Right ventricle myocardium superior (tissue), 1 donor: ENCODE results near the gene PPARA. TPM values are rescaled to one million over a fixed set of nuclear protein-coding genes. Genes with fewer than 3 reads are reported as not detected.
"Not testable (repeated sequence)": the region's sequence is repeated elsewhere in the genome, so short reads cannot be mapped to it uniquely, and the experiment has no call there.

ENCODE experiments used
- ATAC-seq: fragments of 200-7000 bp; cut with Tn5 transposase; one replicate; pipeline ENCODE4 v1.9.1; 2020; ENCODE audit warnings: mild to moderate bottlenecking; ENCODE audit not compliant: poor library complexity
- DNase-seq: peaks from one replicate; pipeline ENCODE4 v3.0.0-alpha.2; 2020
- intact Hi-C: fragments of 100-400 bp; cut with DNase I; formaldehyde crosslinking; loops from one replicate; pipeline ENCODE4 v1.11.2; 2022
- total RNA-seq: library from RNA; stranded (reverse); fragmentation: NEBNext Ultra II Directional; extraction: Animal tissue kit (Norgen Biotek cat#: 25700); gene quantifications from one replicate; pipeline ENCODE4 v1.2.1, GENCODE V29; 2021
- donor health status: DM: no; HTN: yes; CAD: no; lungs with severe emphysema.

Gene PPARA
- total RNA-seq, 1 donor from 2014 or later, result 66.1 TPM

DNA sequence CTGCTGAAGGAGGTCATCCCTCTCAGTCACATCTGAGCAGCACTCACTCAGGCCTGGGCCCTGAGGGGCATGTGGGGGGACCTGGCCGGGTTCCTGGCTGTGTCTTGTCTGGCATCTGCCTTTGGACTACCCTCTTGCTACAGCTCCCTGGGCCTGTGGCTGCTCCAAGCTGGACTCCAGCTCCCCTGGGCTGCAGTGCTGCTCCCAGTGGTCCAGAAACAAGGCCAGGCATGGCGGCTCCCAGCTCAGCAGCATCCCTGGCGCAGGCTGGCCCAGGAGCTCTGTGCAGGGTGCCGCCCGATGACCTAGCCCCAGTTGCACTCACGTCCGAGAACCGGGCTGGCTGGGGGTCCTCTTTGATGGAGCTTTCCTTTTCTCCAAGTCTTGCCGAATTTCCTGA lies 94.4 kb downstream of the PPARA start:
- intact Hi-C loops, result loop anchor here (5.0 kb wide), 1 partner anchor 92 kb away; the partner anchor contains the start of gene PPARA
- DNase-seq (no peak), ATAC-seq (no peak)

DNA sequence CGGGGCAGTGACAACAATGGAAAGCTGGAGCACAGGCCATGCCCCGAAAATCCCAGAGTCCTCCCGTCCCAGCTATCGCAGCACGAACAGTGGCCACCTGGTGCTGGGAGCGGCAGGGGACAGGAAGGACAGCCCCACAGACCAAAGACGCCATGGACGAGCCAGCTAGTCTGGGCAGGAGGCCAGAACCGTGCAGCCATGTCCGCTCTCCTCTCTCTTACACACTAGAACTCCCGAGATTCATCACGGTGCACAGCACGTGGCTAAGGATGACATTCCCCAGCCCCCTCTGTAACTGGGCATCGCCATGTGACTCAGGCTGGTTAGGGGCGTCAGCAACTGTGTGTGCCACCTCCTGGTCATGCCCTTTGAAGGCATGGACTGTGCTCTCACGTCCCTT lies 95.2 kb downstream of the PPARA start:
- peak; percentile 50 for ATAC-seq
- intact Hi-C loops, result loop anchor here (5.0 kb wide), 1 partner anchor 93 kb away; the partner anchor contains the start of gene PPARA
- DNase-seq, result peak; percentile 86

DNA sequence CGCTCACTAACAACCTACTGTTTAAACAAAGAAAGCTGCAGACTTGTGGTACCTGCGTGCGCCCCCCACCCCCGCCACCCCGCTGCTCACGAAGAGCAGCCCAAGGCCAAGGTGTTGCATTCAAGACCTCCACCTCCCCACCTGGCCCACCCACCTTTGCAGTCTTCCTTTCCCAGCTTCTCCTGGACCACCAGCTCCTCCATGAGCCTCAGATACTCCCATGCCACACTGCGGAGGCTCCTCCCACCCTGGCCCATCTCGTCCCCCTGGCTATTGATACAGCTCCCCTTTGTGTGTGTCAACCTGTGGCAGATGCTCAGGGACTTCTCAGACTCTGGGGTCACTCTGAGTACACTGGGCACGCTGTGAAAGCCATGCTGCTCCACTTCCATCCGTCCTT lies 95.9 kb downstream of the PPARA start:
- intact Hi-C loops, result loop anchor here (5.0 kb wide), 1 partner anchor 94 kb away; the partner anchor contains the start of gene PPARA
- ATAC-seq (no peak), DNase-seq (no peak)

DNA sequence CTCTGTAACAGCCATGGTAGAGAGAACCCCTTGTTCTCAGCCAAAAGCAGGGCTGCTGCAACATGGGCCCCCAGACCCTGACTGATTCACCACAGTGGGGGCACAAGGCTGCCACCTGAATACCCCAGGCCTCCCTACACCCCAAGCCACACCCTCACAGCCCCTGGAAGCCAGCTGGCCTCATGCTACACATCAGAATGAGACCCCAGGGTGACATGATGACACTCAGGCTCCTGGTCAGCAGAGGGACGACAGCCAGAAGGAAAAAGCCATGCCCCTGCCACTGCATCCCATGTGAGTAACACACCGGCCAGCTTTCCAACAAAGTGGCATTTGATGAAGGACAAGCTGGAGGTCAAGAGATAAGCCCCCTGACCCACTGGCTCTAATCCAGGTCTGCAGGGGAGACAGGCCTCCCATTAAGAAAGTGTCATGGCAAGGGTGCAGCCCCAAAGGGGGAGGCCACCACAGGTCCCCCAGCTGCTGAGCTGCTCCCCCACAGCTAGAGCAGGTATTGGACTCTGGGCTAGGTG lies 97.2 kb downstream of the PPARA start:
- no peak for DNase-seq
- no peak for ATAC-seq

DNA sequence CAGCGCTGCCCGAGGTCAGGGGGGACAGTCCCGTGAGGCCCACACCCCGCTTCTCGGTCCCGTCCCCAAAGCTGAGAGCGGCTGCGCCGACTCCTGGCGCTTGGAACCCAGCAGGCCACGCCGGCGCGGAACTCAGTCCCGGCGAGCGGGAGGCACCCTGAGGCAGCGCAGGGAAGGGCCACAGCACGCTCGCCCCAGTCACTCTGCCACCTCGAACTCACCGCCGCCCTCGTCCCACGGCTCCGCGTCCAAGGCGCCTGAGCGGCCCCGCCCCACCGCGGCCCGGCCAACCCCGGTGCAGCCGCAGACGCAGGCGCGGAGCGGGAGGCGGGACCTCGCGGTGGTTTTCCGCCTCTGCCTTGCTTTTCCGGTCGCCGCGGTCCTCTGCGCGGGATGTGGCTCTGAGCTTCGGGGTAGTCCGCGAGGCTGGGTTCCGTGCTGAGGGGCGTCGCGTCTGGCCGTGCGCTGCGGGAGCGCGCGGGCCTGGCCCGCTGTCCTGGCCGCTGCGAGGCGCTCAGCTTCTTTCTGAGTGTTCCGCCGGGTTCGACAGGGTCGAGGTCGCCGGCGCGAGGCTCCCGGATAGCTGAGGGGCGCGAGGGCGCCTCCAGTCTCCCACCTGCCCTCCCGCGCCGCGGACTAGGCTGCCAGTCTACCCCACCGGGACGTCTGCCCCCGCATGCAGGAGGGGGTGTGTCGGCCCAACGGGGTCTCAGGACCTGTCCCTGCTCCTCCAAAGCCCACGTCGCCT lies 99.9 kb downstream of the PPARA start, which contains the start of gene CDPF1:
CDPF1 (minus strand) TSS at position 259 of the 748 bp plus-strand sequence. CDS start 2,009 bp downstream, outside the sequence.
- intact Hi-C loops, result no loop called here

More for the DNA sequence above, 97.2 kb downstream of the PPARA start:
- intact Hi-C loops, result loop anchor here (5.0 kb wide), 1 partner anchor 95 kb away; the partner anchor contains the start of gene PPARA

DNA sequence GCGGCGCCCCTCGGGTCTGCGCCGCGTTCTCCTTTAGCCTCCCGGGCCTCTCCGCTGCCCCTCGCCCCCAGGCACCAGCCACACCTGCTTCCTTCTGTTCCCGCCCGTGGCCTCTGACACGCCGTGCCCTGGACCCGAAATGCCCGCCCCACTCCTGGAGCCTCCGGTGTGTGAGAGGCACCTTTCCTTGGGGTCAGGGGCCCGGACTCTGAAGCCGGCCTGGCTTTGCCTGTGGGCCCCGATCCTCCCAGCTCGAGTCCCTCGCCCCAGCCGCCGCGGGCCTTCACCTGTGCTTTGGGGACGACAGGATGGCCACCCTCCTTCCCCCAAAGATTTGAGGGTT lies 100.4 kb downstream of the PPARA start:
- intact Hi-C loops, result no loop called here
- ATAC-seq (peak; percentile 8), DNase-seq (no peak)

More for the DNA sequence above, 99.9 kb downstream of the PPARA start, which contains the start of gene CDPF1:
- peak; percentile 96 for ATAC-seq
- DNase-seq, result peak; percentile 96

DNA sequence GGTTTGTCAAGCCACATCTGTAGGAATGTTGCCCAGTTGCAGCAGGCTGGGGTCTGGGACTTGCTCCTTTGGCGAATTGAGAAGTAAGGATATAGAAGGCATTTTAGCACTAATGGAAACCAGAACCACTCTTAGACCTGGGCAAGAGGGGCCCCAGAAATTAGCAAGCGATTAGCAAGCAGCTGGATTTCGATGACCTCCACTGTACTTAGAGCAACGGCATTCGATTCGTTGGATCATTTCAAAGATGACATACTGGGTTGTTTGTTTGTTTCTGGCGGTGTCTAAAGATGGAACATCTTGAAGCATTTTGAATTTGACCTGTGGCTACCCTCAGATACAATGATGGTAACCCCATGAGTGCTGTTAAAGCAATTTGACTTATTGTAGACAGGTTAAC lies 100.9 kb downstream of the PPARA start:
- DNase-seq, result no peak
- ATAC-seq, result no peak
- intact Hi-C loops, result no loop called here

DNA sequence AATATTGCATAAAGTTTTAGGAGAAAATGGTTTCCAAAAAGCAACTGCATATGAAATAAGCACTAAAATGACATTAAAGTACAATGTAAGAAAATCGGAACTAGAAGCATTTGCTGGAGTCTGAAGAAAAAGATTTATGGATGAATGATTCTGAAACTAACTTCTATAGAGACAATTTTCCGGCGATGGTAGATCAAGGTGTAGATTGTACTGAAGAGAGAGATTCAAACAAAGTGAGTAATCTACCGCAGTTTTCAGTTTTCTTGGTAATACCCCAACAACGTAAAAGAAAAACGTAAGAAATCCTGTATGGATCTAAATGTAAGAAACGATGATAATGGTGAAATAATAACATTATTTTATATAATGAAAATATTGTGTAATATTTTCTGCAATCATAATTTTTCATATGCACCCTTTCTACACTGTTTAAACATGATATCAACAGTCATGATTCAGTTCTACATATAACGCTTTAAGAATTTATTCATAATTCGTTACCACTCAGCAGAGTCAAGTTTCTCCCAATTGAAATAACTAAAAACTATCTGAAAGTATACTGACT lies 101.6 kb downstream of the PPARA start:
- DNase-seq (no peak), ATAC-seq (no peak)
- intact Hi-C loops, result no loop called here

DNA sequence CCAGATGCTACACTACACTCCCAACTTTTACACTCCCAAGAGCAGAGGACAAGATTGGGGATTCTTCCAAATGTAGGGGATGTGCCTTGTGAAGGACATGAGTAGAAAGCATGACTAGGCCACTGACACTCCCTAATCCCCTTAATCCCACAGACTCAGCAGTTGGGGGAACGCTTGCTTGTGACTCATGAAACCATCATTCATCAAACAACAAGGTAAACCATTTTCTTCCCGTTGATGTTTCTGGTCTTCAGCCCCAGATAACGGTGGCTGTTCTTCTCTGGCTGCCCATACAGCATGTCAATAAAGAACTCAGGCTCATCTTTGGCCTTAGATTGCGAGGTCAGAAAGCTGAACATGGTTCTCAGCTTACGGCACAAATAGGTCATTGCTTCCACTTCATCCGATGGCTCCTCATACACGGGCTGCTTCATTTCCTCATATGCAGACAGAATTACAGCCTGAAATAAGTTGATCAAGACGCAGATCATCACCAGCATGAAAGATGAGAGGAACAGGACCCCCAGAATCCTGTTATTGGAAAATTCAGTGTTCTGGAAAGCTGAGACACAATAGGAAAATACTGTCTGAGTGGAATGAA lies 106.1 kb downstream of the PPARA start:
- ATAC-seq (no peak), DNase-seq (no peak)
- intact Hi-C loops, result no loop called here

DNA sequence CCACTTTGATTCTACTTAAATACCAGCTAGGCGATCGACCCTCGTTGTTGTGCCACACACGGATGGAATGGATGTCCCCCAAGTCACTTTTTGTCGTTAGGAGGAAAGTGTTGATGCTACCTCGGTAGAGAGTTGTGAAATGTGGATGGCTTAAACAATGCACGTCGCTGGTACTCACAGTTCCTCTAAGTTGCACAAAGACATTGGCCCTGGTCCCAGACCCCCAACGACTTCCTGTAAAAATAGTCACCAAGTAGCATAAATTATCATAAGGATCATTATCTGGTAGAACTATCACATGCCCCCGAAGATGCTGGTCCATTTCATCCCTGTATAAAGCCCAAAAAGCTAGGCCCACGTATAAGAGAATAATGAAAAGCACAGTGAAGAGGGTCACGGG lies 109.0 kb downstream of the PPARA start:
- intact Hi-C loops, result no loop called here
- ATAC-seq (no peak), DNase-seq (no peak)

DNA sequence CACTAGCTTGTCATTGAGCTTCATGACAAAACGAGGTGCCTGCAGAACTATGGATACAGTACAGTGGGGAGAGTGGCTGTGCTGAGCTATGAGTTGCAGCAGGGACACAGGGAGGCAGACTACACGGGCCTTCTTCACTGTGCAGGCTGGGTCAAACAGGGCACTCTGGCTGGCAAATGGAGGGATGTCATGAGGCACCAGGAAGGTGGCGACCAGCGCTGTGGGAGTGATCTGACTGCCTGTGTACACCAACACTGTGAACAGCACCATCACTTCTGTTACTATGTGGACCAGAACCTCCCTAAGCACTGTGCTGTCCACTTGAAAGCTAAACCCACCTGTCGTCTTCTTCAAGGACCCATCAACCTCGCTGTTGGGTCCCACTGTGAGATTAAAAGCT lies 109.7 kb downstream of the PPARA start:
- ATAC-seq, result no peak
- DNase-seq, result no peak
- intact Hi-C loops, result no loop called here

DNA sequence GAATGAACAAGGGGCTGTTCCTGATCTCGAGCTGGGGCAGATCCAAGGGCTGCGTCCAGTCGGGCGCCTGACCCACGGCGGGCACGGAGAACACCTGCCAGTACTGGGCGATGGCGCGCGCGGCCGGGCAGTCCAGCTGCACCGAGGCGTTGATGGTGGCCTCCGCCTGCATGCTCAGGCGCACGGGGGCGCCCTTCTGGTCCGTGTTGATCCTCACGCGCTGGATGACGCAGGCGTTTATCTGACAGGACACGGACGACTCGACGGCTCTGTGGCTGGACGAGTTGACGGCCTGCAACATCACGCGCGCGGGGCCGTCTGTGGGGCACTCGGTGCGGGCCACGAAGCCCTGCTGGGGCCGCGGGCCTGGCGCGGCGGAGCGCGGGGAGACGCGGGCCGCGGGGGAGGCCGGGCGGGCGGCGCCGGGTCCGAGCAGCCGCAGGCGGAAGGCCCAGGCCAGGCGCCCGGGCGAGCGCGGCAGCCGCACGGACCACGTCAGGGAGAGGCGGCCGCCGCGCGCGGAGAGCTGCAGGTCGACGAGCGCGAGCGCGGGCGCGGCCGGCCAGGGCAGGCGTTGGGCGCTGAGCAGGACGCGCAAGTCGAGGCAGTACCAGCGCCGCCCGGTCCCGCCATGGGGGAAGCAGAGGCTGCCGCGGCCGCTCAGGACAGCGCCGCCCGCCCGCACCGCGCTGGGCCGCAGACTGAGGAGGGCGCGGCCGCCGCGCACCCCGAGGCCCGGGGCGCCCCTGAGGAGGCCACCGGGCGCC lies 112.3 kb downstream of the PPARA start:
- DNase-seq (peak; percentile 86), ATAC-seq (peak; percentile 20)
- intact Hi-C loops, result no loop called here

DNA sequence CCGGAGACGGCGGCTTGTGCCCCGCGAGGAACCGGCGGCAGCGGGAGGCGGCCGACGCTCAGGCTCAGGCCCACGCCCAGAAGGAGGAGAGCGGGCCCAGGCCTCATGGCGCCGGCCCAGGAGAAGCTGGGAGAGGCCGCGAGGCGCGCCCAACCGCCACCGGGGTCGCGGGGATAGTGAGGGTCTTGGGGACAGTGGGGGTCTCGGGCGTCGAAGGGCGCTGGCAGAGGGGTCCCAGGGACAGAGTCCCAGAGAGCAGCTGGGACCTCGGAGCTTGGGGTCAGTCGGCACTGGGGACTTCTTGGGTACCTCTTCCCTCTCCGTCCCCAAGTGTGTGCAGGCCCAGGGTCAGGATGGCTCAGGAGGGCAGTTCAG lies 112.9 kb downstream of the PPARA start, which contains the start of gene PKDREJ:
PKDREJ (minus strand) TSS at position 128 of the 375 bp plus-strand sequence; CDS start at position 107, 21 bp downstream.
- DNase-seq (no peak), ATAC-seq (no peak)
- intact Hi-C loops, result no loop called here

DNA sequence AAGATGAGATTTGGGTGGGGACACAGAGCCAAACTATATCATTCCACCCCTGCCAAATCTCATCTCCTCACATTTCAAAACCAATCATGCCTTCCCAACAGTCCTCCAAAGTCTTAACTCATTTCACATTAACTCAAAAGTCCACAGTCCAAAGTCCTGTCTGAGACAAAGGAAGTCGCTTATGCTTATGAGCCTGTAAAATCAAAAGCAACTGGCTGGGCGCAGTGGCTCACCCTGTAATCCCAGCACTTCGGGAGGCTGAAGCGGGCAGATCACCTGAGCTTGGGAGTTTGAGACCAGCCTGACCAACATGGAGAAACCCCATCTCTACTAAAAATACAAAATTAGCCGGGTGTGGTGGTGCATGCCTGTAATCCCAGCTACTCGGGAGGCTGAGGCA lies 114.2 kb downstream of the PPARA start:
- ATAC-seq, intact Hi-C loops, DNase-seq: not testable (repeated sequence)

DNA sequence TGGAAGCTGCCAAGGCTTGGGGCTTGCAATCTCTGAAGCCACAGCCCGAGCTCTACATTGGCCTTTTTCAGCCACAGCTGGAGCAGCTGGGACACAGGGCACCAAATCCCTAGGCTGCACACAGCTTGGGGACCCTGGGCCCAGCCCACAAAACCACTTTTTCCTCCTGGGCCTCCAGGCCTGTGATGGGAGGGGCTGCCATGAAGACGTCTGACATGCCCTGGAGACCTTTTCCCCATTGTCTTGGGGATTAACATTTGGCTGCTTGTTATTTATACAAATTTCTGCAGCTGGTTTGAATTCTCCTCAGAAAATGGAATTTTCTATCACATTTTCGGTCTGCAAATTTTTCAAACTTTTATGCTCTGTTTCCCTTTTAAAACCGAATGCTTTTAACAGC lies 115.3 kb downstream of the PPARA start:
- ATAC-seq, intact Hi-C loops, DNase-seq: not testable (repeated sequence)

DNA sequence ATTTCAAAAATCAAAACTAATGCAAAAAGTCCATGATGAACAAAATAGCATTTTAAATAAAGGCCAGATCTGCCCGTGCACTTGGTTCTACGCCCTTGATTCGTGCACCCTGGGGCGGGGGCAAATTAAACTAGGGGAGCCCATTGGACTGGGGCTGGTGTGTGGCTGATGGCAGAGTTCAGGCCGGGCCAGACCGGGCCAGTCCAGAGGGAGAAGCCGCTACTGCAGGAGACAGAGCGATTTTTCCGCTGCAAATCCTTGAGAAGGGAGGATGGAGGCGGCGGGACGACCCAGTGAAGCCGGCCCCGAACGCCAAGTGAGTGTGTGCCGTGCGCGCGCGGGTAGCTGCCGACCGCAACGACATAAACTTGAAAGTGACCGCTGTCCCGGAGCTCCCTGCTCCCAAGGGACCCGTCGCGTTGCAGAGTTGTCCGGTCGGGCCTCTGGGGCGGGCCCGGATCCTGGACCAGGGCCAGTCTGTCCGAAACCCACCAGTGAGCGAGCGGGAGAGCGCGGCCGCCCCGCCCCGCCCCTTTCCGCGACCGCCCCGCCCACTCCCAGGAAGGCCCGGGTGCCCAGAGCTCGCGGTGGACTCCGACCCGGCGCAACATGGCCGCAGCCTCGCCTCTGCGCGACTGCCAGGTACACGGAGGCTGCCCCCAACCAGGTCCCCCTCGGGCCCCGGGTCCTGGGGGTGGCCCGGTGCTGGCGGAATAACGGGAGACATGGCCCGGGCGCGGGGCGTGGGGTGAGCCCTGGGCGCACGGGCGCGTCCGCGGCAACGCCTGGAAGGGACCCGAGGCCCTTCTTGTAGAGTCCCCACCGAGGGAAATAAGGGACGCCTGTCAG lies 117.3 kb downstream of the PPARA start, which contains the start of gene TTC38:
TTC38 (plus strand) TSS at position 578 of the 849 bp plus-strand sequence; CDS start at position 610, 32 bp downstream.
- ATAC-seq, result peak; percentile 98
- intact Hi-C loops, result no loop called here
- DNase-seq, result peak; percentile 97

DNA sequence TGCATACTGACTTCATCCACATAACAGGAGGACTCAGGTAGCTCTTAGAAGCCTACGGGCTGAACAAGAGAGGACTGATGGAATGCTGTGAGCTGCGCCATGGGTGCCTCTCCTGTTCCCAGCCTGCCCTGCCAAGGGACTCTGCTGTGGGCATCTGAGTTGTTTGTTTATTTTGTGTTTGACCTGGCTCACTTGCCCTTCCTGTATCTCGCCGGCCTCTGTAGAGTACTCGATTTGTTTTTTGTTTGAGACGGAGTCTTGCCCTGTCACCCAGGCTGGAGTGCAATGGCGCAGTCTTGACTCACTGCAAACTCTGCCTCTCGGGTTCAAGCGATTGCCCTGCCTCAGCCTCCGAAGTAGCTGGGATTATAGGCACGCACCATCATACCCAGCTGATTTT lies 119.2 kb downstream of the PPARA start:
- intact Hi-C loops, result no loop called here
- no peak for DNase-seq
- ATAC-seq, result no peak

DNA sequence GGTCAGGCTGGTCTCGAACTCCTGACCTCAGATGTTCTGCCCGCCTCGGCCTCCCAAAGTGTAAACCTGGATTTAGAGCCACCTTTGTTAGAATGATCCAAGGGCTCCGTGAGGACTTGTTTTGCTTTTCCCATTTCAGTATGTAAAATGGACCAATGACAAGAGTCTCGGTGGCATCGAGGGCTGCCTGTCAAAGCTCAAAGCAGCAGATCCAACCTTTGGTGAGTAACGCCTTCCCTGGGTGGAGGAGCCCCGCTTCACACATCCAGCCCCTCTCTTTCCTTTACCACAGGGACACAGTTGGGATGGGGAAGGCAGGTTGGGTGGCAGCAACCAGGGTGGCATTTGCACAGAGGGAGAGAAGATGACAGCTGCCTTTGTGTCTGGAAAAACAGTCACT lies 121.9 kb downstream of the PPARA start:
- ATAC-seq (no peak), DNase-seq (no peak)
- intact Hi-C loops, result no loop called here
